HepG2 (cell line): ENCODE measurements around the gene LYST.

ENCODE experiments used
- EP300 ChIP-seq, 3 experiments: sonication (generic) in 1 of 3; formaldehyde crosslinking in 1 of 3; IDR thresholded peaks; 2 replicates each; pipeline versions ENCODE4 v1.5.1 to v1.6.1; 2011 to 2020; ENCODE audit warnings: low read depth in 2 of 3, low read length in 2 of 3, borderline replicate concordance in 1 of 3, improper control_type of control experiment in 1 of 3, mild to moderate bottlenecking in 1 of 3, missing genetic modification reagents in 1 of 3, moderate library complexity in 1 of 3
- EZH2 ChIP-seq: conservative IDR thresholded peaks from 2 replicates; pipeline ENCODE4 v1.6.1; 2012; ENCODE audit warnings: mild to moderate bottlenecking, low read depth, low read length, moderate library complexity
- POLR2AphosphoS5 ChIP-seq: IDR thresholded peaks from 2 replicates; pipeline ENCODE4 v1.6.1; 2012; ENCODE audit warnings: low read depth, low read length
- SAP130 ChIP-seq: IDR thresholded peaks from 2 replicates; pipeline ENCODE4 v1.6.1; 2016; ENCODE audit warnings: low read depth
- SIN3A ChIP-seq: IDR thresholded peaks from 2 replicates; pipeline ENCODE4 v1.6.1; 2011; ENCODE audit warnings: low read depth, mild to moderate bottlenecking, control low read depth, low read length, borderline replicate concordance
- TF ChIP-seq, protein P1 (sequence below): sonication (generic); formaldehyde crosslinking; IDR thresholded peaks from 2 replicates; pipeline ENCODE4 v1.5.0; 2020; ENCODE audit warnings: missing genetic modification reagents

DNA sequence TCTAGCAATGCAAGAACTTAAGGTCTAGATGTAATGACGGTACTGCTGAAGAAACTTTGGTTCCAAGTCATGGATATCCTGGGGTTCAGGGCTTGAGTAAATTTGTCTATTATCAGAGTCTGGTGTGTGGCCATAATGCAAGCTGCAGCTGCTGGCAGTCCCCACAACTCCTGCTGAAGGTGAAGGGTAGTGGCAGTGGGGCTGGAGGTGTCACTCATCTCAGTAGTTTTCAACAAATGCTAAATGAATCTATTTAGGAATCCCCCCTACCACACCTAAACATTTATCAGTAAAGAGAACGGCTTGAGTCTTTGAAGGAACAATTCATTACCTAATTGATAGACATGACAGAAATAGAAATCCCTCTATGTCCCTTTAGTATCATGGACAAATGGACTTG, 118.0 kb downstream of the LYST start:
- TF ChIP-seq SIN3A = no peak
- TF ChIP-seq, protein P1, sequence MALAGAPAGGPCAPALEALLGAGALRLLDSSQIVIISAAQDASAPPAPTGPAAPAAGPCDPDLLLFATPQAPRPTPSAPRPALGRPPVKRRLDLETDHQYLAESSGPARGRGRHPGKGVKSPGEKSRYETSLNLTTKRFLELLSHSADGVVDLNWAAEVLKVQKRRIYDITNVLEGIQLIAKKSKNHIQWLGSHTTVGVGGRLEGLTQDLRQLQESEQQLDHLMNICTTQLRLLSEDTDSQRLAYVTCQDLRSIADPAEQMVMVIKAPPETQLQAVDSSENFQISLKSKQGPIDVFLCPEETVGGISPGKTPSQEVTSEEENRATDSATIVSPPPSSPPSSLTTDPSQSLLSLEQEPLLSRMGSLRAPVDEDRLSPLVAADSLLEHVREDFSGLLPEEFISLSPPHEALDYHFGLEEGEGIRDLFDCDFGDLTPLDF (CRISPR knock-in tag) = no peak
- no peak for TF ChIP-seq POLR2AphosphoS5
- no peak for TF ChIP-seq SAP130 (CRISPR knock-in tag)
- TF ChIP-seq EZH2 = no peak
- TF ChIP-seq EP300 (IDR thresholded peaks at IDR 0.05; ENCODE audit: low read depth in 2 of 2, low read length in 2 of 2) = no peak
- TF ChIP-seq EP300 (CRISPR knock-in tag; IDR thresholded peaks at IDR 0.05; ENCODE audit: borderline replicate concordance) = no peak
